Spleen (tissue), 7 donors: ENCODE measurements around the gene MPZ.

Experiments used
- CTCF ChIP-seq, 11 experiments: fragments of 200-600 bp in 7 of 11; fragments of 450-650 bp in 4 of 11; sonication (generic) in 4 of 11; IDR thresholded peaks in 8 of 11; conservative IDR thresholded peaks in 3 of 11; 1 replicate in 7 of 11; 2 replicates in 4 of 11; pipeline versions ENCODE4 v1.4.0 to v1.8.0; 2016 to 2021; ENCODE audit warnings: antibody characterized with exemption in 11 of 11, inconsistent platforms in 4 of 11, mild to moderate bottlenecking in 1 of 11
- POLR2A ChIP-seq, 3 donors: fragments of 450-650 bp; IDR thresholded peaks; one replicate each; pipeline ENCODE4 v1.5.1; 2017; ENCODE audit warnings: antibody characterized with exemption in 3 of 3, mild to moderate bottlenecking in 1 of 3
- donor health status: DM: no; HTN: no; CAD: no; lungs with moderate emphysema.
- donor health status: DM: no; HTN: no; CAD: no.
- donor health status: DM: no; HTN: no; CAD: no.

DNA sequence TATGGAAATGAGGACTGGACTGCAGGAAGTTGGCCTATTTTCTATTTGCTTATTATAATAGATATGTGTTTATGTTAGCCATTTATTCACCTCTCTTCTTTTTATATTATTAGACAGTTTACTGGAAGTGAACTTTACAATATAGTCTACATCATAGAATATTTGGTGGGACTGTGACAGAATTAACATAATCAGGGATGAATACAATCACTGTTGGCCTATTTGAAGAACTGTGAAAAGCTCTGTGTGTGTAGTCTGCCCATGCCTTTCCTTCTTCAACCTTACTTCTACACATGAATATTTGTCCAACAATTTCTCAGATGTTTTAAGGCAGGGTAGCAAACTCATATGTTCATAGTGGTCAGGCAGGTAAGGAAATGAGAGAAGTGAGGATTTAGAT lies 12.4 kb downstream of the MPZ start:
- TF ChIP-seq CTCF (IDR thresholded peaks at IDR 0.05 in 8 of 11, conservative IDR thresholded peaks at IDR 0.05 in 3 of 11) (no peak), POLR2A (IDR thresholded peaks at IDR 0.05) (no peak)
